Suprapubic skin (tissue), 4 donors: ENCODE measurements around the gene MRPS21. TPM values are rescaled to one million over a fixed set of nuclear protein-coding genes. Genes with fewer than 3 reads are reported as not detected.
A peak's percentile ranks its signal among the peaks of the same experiment; 100 is the strongest.
"Not testable (repeated sequence)": the region's sequence is repeated elsewhere in the genome, so short reads cannot be mapped to it uniquely, and the experiment has no call there.

Source experiments
- DNase-seq, 2 donors: peaks; one replicate each; pipeline ENCODE4 v3.0.0-alpha.2; 2019; ENCODE audit warnings: low spot score in 2 of 2
- H3K27ac ChIP-seq: fragments of 200-600 bp; sonication (generic); one replicate; pipeline ENCODE4 v1.5.1; 2019
- H3K27me3 ChIP-seq: fragments of 200-600 bp; sonication (generic); one replicate; pipeline ENCODE4 v1.5.1; 2019
- H3K36me3 ChIP-seq: fragments of 200-600 bp; sonication (generic); one replicate; pipeline ENCODE4 v1.5.1; 2019
- H3K4me1 ChIP-seq: fragments of 200-600 bp; sonication (generic); one replicate; pipeline ENCODE4 v1.5.1; 2019
- H3K4me3 ChIP-seq: fragments of 200-600 bp; sonication (generic); one replicate; pipeline ENCODE4 v1.5.1; 2019; ENCODE audit warnings: mild to moderate bottlenecking
- H3K9me3 ChIP-seq: fragments of 200-600 bp; sonication (generic); one replicate; pipeline ENCODE4 v1.5.1; 2019
- CTCF ChIP-seq, 2 donors: fragments of 200-600 bp in 1 of 2; fragments of 450-650 bp in 1 of 2; sonication (generic) in 1 of 2; IDR thresholded peaks; one replicate each; pipeline ENCODE4 v1.5.1; 2016 to 2019; ENCODE audit warnings: antibody characterized with exemption in 2 of 2, mild to moderate bottlenecking in 1 of 2, moderate library complexity in 1 of 2
- EP300 ChIP-seq: sonication (generic); formaldehyde crosslinking; IDR thresholded peaks from one replicate; pipeline ENCODE4 v1.6.1; 2017; ENCODE audit warnings: antibody characterized with exemption
- POLR2A ChIP-seq, 2 donors: fragments of 450-650 bp; IDR thresholded peaks; one replicate each; pipeline ENCODE4 v1.6.1; 2017; ENCODE audit warnings: antibody characterized with exemption in 2 of 2, mild to moderate bottlenecking in 2 of 2, moderate library complexity in 2 of 2
- POLR2AphosphoS5 ChIP-seq, 3 donors: sonication (generic); formaldehyde crosslinking; IDR thresholded peaks; one replicate each; pipeline ENCODE4 v1.6.1; 2017; ENCODE audit warnings: antibody characterized with exemption in 3 of 3
- WGBS: methylation state at CpG from one replicate; pipeline ENCODE4 v1.1.5; 2018; 5-methylcytosine and 5-hydroxymethylcytosine counted together
- total RNA-seq, 4 donors: library from RNA; depleted of rRNA; stranded (reverse); fragments of >200 nt; gene quantifications; one replicate each; pipeline ENCODE4 v1.1.0, GENCODE V29; 2016

Gene MRPS21
- total RNA-seq, 4 donors from 2014 or later, result 30.6 to 44.1 (median 38.2) TPM

GRCh38 chr1:150311762-150312161 is 18.1 kb downstream of the MRPS21 start:
- no peaks in the 10 kb centered on the region for H3K27me3 ChIP-seq
- no peak overlapping the region for H3K4me3 ChIP-seq
- DNase-seq, result no peak
- no peaks in the 10 kb centered on the region for H3K4me1 ChIP-seq
- no peaks in the 10 kb centered on the region for H3K9me3 ChIP-seq
- H3K27ac ChIP-seq, result no peak overlapping the region
- WGBS, result 96% methylated on average over 2 of the region's 2 CpGs
- TF ChIP-seq EP300, result no peak
- TF ChIP-seq POLR2AphosphoS5 (IDR thresholded peaks at IDR 0.05), result no peak
- TF ChIP-seq POLR2A (IDR thresholded peaks at IDR 0.05), result no peak
- no peak for TF ChIP-seq CTCF (IDR thresholded peaks at IDR 0.05)
- H3K36me3 ChIP-seq, result peaks cover 14% of the 10 kb centered on the region

GRCh38 chr1:150314691-150315090 is 21.0 kb downstream of the MRPS21 start:
- 97% methylated on average over 4 of the region's 4 CpGs for WGBS
- not testable (repeated sequence) for H3K9me3 ChIP-seq, H3K4me3 ChIP-seq, DNase-seq, H3K27ac ChIP-seq, H3K36me3 ChIP-seq, H3K27me3 ChIP-seq, H3K4me1 ChIP-seq

- Histone ChIP-seq H3K27ac (peak overlapping the region; percentile 87), H3K36me3 (peaks cover 9% of the 10 kb centered on the region), H3K4me1 (peaks cover 22% of the 10 kb centered on the region), H3K4me3 (peak overlapping the region; percentile 69), H3K9me3 (no peaks in the 10 kb centered on the region), H3K27me3 (no peaks in the 10 kb centered on the region)
- DNase-seq, result peak in 1 of 2 donors; percentile 65
- TF ChIP-seq EP300 (no peak), CTCF (IDR thresholded peaks at IDR 0.05) (no peak), POLR2AphosphoS5 (IDR thresholded peaks at IDR 0.05) (no peak), POLR2A (IDR thresholded peaks at IDR 0.05) (no peak)
- 90% methylated on average over 8 of the region's 8 CpGs for WGBS
Observed at GRCh38 chr1:150320667-150320978, 27.0 kb downstream of the MRPS21 start.

GRCh38 chr1:150321826-150322166 is 28.1 kb downstream of the MRPS21 start:
- H3K4me1 ChIP-seq, result peaks cover 22% of the 10 kb centered on the region
- peak in 1 of 2 donors; percentile 61 for DNase-seq
- H3K9me3 ChIP-seq, result no peaks in the 10 kb centered on the region
- peak overlapping the region; percentile 69 for H3K4me3 ChIP-seq
- no peaks in the 10 kb centered on the region for H3K27me3 ChIP-seq
- H3K27ac ChIP-seq, result peak overlapping the region; percentile 87
- no peak for TF ChIP-seq POLR2AphosphoS5 (IDR thresholded peaks at IDR 0.05)
- TF ChIP-seq POLR2A (IDR thresholded peaks at IDR 0.05), result no peak
- TF ChIP-seq CTCF (IDR thresholded peaks at IDR 0.05), result no peak
- no peak for TF ChIP-seq EP300
- under 1% methylated on average over 9 of the region's 9 CpGs for WGBS
- peaks cover 21% of the 10 kb centered on the region for H3K36me3 ChIP-seq

GRCh38 chr1:150322310-150322709 is 28.6 kb downstream of the MRPS21 start:
- peak overlapping the region; percentile 87 for H3K27ac ChIP-seq
- no peaks in the 10 kb centered on the region for H3K9me3 ChIP-seq

More at GRCh38 chr1:150322310-150322709, 28.6 kb downstream of the MRPS21 start:
- H3K27me3 ChIP-seq, result no peaks in the 10 kb centered on the region
- peaks cover 22% of the 10 kb centered on the region for H3K4me1 ChIP-seq
- H3K4me3 ChIP-seq, result peak overlapping the region; percentile 69
- TF ChIP-seq POLR2A (IDR thresholded peaks at IDR 0.05) (no peak), POLR2AphosphoS5 (IDR thresholded peaks at IDR 0.05) (no peak), CTCF (IDR thresholded peaks at IDR 0.05) (no peak), EP300 (no peak)
- DNase-seq, result peak in 1 of 2 donors; percentile 1
- H3K36me3 ChIP-seq, result peaks cover 26% of the 10 kb centered on the region
- 84% methylated on average over 3 of the region's 3 CpGs for WGBS
